NCI-H748 treated with DMSO at 0.1 percent for 48 hours (cell line): ENCODE results near the gene CDC16.
"Not testable (repeated sequence)": the region's sequence is repeated elsewhere in the genome, so short reads cannot be mapped to it uniquely, and the experiment has no call there.

Experiments used
- DNase-seq: peaks from one replicate; lab custom pipeline; 2025; lab: John Stamatoyannopoulos, UW

Gene CDC16

GRCh38 chr13:114227528-114227927, 7.2 kb upstream of the CDC16 start:
- DNase-seq, result no peak

DNA sequence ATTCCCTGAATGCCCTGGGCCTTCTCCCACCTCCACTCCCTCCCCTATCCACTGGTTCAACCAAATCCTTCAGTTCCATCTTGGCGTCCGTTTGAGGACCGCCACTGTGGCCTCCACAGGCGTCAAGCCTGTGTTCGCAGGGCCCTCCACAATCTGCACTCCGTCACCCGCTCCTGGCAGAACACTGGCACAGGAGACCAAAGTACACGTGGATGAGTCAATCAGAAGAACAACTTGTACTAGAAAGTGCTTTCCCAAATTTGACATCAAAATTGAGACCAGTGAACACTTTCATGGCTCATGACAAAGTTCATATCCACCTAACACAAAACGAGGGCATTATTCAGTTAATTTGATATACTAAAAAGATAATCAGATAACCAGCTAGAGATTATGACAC, 6.5 kb upstream of the CDC16 start:
- DNase-seq, result no peak

GRCh38 chr13:114229506-114229905, 5.2 kb upstream of the CDC16 start:
- no peak for DNase-seq

- DNase-seq, result no peak
Measured at GRCh38 chr13:114230117-114230516, 4.6 kb upstream of the CDC16 start.

DNA sequence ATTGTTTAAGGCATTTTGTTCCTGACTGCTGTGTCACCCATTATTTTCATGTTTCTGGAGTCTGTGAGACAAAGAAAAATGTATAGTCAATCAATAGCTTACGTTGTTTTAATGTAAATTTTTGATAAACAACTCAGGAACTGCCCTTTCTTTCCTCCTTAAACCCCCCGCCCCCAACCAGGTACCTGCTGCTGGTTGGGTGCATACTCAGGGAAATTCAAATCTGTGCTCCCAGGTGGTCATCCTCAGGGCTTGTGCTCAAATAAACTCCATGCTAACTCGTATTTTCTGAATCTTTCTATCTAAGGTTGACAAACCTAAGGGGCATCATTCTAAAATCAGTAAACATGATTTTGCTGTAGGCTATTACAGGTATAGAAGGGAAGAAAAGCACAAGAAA, 4.1 kb upstream of the CDC16 start:
- DNase-seq, result no peak

GRCh38 chr13:114231886-114232285, 2.8 kb upstream of the CDC16 start:
- DNase-seq, result no peak

- DNase-seq, result no peak
Measured at GRCh38 chr13:114234266-114234644, 442 bp upstream of the CDC16 start.

DNA sequence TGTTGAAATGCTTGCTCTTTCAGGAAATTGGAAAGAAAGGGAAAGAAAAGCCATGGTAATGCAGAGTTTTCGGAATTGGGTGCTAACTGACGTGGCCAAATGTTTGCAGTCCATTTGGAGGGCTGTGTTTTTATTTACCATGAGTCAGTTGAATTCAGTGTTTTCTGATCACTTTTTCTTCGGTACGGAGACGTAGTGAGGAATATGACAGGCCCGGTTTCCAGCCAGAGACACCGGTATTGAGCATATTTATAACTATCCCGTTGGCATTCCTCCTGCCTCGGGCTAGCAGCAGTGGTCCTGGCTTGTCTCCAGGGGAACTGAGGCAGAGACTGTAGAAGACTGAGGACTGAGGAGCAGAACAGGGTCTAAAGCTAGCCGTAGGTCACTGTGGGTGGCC, 1.0 kb downstream of the CDC16 start:
- no peak for DNase-seq

DNA sequence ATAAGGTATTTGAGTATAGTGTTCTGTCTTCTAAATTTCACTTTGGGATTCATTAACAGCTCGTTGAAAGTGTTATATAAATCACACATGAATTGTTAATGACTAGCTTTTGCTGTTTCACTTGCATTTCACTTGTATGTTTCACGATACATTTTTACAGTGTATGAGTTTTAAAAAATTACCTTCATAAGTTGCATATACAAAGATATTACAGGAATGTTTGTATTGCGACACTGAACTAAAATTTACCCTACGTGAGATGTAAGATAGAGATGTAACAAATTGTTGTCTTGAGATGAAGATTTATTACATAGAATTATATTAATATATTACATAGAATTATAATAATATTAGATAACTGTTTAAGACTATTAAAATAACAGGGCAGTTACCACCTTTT, 1.5 kb downstream of the CDC16 start:
- DNase-seq, result no peak

DNA sequence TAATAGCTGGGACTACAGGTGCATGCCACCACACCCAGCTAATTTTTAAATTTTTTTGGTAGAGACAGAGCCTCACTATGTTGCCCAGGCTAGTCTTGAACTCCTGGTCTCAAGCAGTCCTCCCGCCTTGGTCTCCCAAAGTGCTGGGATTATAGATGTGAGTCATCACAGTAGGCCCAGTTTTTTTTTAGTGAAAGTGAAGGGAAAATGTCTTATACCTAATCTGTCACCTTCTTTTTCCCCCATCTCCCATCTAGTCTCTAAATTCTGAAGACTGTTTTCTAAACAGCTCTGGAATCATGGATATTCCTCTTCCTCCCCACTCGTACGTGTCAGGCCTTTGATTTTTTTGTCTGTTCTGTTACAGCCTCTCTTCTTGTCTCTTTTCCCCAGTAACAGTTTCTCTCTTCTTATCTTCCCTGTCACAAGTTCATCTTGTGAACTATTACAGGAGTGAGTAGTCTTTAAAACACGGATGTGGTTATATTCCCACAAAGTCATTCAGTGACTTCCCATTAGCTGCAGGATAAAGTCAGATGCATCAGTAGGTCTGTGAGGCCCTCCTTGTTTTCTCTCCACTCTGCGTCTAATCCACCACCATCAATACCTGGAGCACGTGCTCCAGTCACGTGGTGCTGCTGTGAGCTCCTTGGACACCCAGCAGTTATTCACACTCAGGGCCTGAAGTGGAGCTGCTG, 2.9 kb downstream of the CDC16 start:
- DNase-seq, result no peak

GRCh38 chr13:114241918-114242317, 7.2 kb downstream of the CDC16 start:
- no peak for DNase-seq

GRCh38 chr13:114243971-114244370, 9.3 kb downstream of the CDC16 start:
- no peak for DNase-seq

GRCh38 chr13:114244637-114245036, 9.9 kb downstream of the CDC16 start:
- no peak for DNase-seq

- no peak for DNase-seq
Measured at GRCh38 chr13:114248011-114248410, 13.3 kb downstream of the CDC16 start.

GRCh38 chr13:114249077-114249476, 14.4 kb downstream of the CDC16 start:
- no peak for DNase-seq

DNA sequence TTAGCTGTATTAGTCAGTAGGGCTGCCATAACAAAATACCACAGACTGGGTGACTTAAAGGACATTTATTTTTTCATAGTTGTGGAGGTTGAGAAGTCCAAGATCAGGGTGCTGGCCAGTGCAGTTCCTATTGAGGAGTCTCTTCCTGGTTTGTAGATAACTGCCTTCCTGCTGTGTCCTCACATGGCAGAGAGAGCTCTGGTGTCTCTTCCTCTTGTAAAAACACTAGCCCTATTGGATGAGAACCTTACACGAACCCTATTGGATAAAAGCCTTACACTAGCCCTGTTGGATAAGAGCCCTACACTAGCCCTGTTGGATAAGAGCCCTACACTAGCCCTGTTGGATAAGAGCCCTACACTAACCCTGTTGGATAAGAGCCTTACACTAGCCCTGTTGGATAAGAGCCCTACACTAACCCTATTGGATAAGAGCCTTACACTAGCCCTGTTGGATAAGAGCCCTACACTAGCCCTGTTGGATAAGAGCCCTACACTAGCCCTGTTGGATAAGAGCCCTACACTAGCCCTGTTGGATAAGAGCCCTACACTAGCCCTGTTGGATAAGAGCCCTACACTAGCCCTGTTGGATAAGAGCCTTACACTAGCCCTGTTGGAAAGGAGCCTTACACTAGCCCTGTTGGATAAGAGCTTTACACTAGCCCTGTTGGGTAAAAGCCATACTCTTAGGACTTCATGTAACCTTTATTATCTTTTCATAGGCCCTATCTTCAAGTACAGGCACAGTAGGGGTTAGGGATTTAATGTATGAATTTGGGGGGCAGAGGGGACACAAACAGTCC, 17.1 kb downstream of the CDC16 start:
- DNase-seq, result not testable (repeated sequence)

DNA sequence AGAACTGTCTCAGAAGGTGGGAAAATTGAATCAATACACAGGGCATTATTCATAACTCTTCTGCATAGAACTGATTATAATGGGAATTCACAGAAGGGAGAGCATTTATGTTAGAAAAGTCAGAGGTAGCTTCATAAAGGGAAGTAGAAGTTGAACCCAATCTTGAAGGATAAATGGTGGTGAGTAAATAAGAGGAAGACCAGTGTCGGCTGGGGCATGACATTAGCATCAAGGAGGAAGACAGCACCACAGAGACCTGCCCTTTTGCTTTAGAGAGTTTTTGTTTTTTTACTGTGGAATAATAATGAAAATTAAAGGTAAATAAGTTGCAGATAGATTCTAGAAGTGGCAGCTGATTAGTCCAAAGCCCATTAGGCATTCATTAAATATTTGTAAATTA, 21.9 kb downstream of the CDC16 start:
- no peak for DNase-seq

DNA sequence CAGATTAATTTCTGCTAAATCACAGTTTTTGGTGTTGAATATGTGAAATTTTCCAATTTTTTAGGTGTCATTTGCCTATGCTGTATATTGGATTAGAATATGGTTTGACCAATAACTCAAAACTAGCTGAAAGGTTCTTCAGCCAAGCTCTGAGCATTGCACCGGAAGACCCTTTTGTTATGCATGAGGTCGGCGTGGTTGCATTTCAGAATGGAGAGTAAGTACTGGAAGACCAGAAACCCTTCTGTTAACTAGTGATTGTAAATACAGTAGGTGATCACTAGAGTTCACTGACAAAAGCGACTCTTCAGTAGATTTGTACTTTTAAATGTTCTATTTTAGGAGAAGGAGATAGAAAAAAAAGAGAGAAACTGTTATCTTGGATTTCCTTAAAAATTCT, 22.3 kb downstream of the CDC16 start:
- no peak for DNase-seq

- DNase-seq, result no peak
Measured at GRCh38 chr13:114258589-114258988, 23.9 kb downstream of the CDC16 start.

DNA sequence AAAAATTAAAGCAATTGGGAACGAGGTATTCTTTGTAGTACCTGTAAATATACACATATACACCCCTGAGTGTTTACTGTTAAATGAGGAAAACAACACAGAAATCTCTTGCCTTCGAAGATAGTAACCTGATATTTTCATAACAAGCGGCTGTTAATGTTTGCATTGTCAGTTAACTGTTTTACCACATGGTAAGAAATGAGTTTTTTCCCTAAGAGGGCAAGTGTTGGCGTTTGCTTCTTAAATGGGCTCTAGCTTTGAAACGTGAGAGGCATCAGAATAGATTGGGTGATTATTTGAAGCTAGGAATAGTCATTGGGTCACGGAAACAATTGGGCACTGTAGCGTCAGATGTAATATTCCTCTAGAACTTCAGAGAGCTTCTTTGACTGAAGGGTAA, 24.7 kb downstream of the CDC16 start:
- no peak for DNase-seq

- peak; percentile 69 for DNase-seq
Measured at GRCh38 chr13:114259974-114260373, 25.3 kb downstream of the CDC16 start.

GRCh38 chr13:114260814-114261213, 26.1 kb downstream of the CDC16 start:
- no peak for DNase-seq

DNA sequence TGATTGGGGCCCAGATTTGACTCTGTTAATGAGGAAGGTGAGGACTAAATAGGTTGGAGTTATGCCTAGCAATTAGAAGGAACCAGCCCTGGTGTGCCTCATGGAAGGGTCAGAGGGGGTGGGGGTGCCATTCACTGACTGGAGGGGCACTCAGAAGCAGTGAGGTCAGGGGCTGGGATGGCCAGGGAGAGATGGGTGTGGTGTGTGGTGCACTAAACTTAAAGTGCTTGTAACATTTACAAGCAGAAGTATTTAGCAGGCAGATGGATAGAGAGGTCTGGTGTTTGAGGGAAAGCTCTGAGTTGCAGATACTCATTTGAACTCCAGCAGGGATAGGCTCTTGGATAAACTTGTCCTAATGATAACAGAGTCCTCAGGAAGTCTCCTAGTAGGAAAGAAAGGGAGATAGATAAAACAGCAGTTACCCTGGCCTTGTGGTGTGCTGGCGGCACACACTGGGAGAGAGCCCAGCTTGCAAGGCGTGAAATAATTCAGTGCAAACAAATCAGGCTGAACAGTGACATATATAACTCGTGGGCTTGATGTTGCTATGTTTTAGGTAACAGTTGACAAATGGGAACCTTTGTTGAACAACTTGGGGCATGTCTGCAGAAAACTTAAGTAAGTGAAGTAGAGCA, 26.8 kb downstream of the CDC16 start:
- no peak for DNase-seq
